PFSK-1 (cell line): ENCODE data around the gene EBF4.

Source experiments
- POLR2AphosphoS5 ChIP-seq: IDR thresholded peaks from 2 replicates; pipeline ENCODE4 v1.6.1; 2012; ENCODE audit warnings: low read depth, mild to moderate bottlenecking, control low read depth, low read length, moderate library complexity
- TAF1 ChIP-seq: IDR thresholded peaks from 2 replicates; pipeline ENCODE4 v1.6.1; 2012; ENCODE audit warnings: low read length, control low read depth, borderline replicate concordance; ENCODE audit not compliant: insufficient read depth
- TF ChIP-seq, protein P1 (sequence below), 2 experiments: IDR thresholded peaks; 2 replicates each; pipeline versions ENCODE4 v1.6.1 to v1.8.0; 2011 to 2012; ENCODE audit warnings: low read depth in 2 of 2, low read length in 2 of 2, control low read depth in 1 of 2, inconsistent platforms in 1 of 2, mild to moderate bottlenecking in 1 of 2, moderate library complexity in 1 of 2; ENCODE audit not compliant: insufficient read depth in 1 of 2

- TF ChIP-seq, protein P1, sequence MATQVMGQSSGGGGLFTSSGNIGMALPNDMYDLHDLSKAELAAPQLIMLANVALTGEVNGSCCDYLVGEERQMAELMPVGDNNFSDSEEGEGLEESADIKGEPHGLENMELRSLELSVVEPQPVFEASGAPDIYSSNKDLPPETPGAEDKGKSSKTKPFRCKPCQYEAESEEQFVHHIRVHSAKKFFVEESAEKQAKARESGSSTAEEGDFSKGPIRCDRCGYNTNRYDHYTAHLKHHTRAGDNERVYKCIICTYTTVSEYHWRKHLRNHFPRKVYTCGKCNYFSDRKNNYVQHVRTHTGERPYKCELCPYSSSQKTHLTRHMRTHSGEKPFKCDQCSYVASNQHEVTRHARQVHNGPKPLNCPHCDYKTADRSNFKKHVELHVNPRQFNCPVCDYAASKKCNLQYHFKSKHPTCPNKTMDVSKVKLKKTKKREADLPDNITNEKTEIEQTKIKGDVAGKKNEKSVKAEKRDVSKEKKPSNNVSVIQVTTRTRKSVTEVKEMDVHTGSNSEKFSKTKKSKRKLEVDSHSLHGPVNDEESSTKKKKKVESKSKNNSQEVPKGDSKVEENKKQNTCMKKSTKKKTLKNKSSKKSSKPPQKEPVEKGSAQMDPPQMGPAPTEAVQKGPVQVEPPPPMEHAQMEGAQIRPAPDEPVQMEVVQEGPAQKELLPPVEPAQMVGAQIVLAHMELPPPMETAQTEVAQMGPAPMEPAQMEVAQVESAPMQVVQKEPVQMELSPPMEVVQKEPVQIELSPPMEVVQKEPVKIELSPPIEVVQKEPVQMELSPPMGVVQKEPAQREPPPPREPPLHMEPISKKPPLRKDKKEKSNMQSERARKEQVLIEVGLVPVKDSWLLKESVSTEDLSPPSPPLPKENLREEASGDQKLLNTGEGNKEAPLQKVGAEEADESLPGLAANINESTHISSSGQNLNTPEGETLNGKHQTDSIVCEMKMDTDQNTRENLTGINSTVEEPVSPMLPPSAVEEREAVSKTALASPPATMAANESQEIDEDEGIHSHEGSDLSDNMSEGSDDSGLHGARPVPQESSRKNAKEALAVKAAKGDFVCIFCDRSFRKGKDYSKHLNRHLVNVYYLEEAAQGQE (IDR thresholded peaks at IDR 0.05; ENCODE audit: insufficient read depth in 1 of 2, low read depth in 2 of 2, low read length in 2 of 2): no peak
- TF ChIP-seq TAF1: no peak
- TF ChIP-seq POLR2AphosphoS5: no peak
These were observed 38.2 kb upstream of the EBF4 start for GRCh38 chr20:2654384-2654822.
